ENCODE data around the gene NREP.

The NREP gene

GRCh38 chr5:111681414-111682120 lies 75.4 kb downstream of the NREP start:
- Mint-ChIP-seq H3K27me3 (peaks cover 5% of the 10 kb centered on the region), H3K27ac (no peak overlapping the region), H3K4me1 (ENCODE audit: low read depth) (no peaks in the 10 kb centered on the region), H3K4me3 (no peak overlapping the region), H3K36me3 (ENCODE audit: low read depth) (no peaks in the 10 kb centered on the region), H3K9me3 (no peaks in the 10 kb centered on the region)
- no peak for DNase-seq

GRCh38 chr5:111680737-111681413 lies 76.1 kb downstream of the NREP start:
- DNase-seq, result no peak
- peaks cover 5% of the 10 kb centered on the region for H3K27me3 Mint-ChIP-seq
- no peaks in the 10 kb centered on the region for H3K4me1 Mint-ChIP-seq (ENCODE audit: low read depth)
- H3K36me3 Mint-ChIP-seq (ENCODE audit: low read depth), result no peaks in the 10 kb centered on the region
- no peak overlapping the region for H3K4me3 Mint-ChIP-seq
- no peaks in the 10 kb centered on the region for H3K9me3 Mint-ChIP-seq
- no peak overlapping the region for H3K27ac Mint-ChIP-seq

- Mint-ChIP-seq H3K27me3 (peaks cover 5% of the 10 kb centered on the region), H3K4me3 (no peak overlapping the region), H3K9me3 (no peaks in the 10 kb centered on the region), H3K36me3 (ENCODE audit: low read depth) (no peaks in the 10 kb centered on the region), H3K4me1 (ENCODE audit: low read depth) (no peaks in the 10 kb centered on the region), H3K27ac (no peak overlapping the region)
- no peak for DNase-seq
Observed at GRCh38 chr5:111679611-111680010, 77.4 kb downstream of the NREP start.
